HepG2 (cell line): ENCODE measurements around the gene OPRL1. TPM values are rescaled to one million over a fixed set of nuclear protein-coding genes. Genes with fewer than 3 reads are reported as not detected.

Source experiments
- ATAC-seq: fragments of 200-7000 bp; cut with Tn5 transposase; 3 replicates; pipeline ENCODE4 v1.9.1; 2020; ENCODE audit warnings: mild to moderate bottlenecking, moderate library complexity
- BruUV-seq: library from RNA; stranded (reverse); fragments of 400-500 nt; replicated peaks from 2 replicates; lab custom pipeline; 2021; lab: Mats Ljungman, UMichigan
- CTCF ChIA-PET: fragments of 300-600 bp; formaldehyde crosslinking; extraction: SDS; loops from one replicate; lab custom pipeline; 2021; ENCODE audit warnings: low total read pairs, inconsistent platforms, low intra/inter-chr PET ratio; lab: Yijun Ruan, JAX
- POLR2A ChIA-PET: fragments of 350-600 bp; sonication (Branson Sonifier 250); formaldehyde crosslinking; loops from one replicate; lab custom pipeline; 2020; ENCODE audit warnings: antibody characterized with exemption, inconsistent platforms; lab: Yijun Ruan, JAX
- DNase-seq: peaks from one replicate; pipeline ENCODE4 v3.0.0-alpha.2; 2015; ENCODE audit warnings: low spot score
- FAIRE-seq: peaks from 3 replicates; lab custom pipeline; 2011; peaks lifted over from hg19 to GRCh38; lab: Jason Lieb, UNC
- H2AFZ ChIP-seq: one replicate; pipeline ENCODE4 v1.6.1; 2011; ENCODE audit warnings: low read length, inconsistent platforms
- H3K27ac ChIP-seq: fragments of 300-600 bp; 3 replicates; pipeline ENCODE4 v1.8.0; 2011; ENCODE audit warnings: mixed run types, mild to moderate bottlenecking, mixed read lengths, low read length, inconsistent platforms; ENCODE audit not compliant: insufficient read depth; ENCODE audit errors: extremely low read length
- H3K27me3 ChIP-seq, 2 experiments: fragments of 200-600 bp in 1 of 2; 2 replicates in 1 of 2; 3 replicates in 1 of 2; pipeline versions ENCODE4 v1.6.0 to v1.8.0; 2011; ENCODE audit warnings: low read length in 2 of 2, mild to moderate bottlenecking in 2 of 2, moderate library complexity in 2 of 2, inconsistent platforms in 1 of 2; ENCODE audit not compliant: insufficient read depth in 2 of 2, control insufficient read depth in 1 of 2
- H3K36me3 ChIP-seq, 2 experiments: fragments of 200-600 bp in 1 of 2; replicated peaks in 1 of 2; 2 replicates in 1 of 2; 3 replicates in 1 of 2; pipeline versions ENCODE4 v1.5.1 to v1.8.0; 2011; ENCODE audit warnings: low read length in 2 of 2, inconsistent platforms in 1 of 2; ENCODE audit not compliant: insufficient read depth in 2 of 2, control insufficient read depth in 1 of 2
- H3K4me1 ChIP-seq: 2 replicates; pipeline ENCODE4 v1.5.1; 2012; ENCODE audit warnings: low read length, inconsistent platforms; ENCODE audit not compliant: insufficient read depth
- H3K4me2 ChIP-seq: 2 replicates; pipeline ENCODE4 v1.6.0; 2011; ENCODE audit warnings: low read depth, low read length, inconsistent platforms
- H3K4me3 ChIP-seq, 3 experiments: fragments of 200-600 bp in 1 of 3; sonication (generic), shearing (Covaris generic) in 1 of 3; replicated peaks in 1 of 3; 2 replicates each; pipeline ENCODE4 v1.5.1; 2011 to 2016; ENCODE audit warnings: low read length in 3 of 3, inconsistent platforms in 2 of 3, low read depth in 2 of 3, mild to moderate bottlenecking in 2 of 3, control low read depth in 1 of 3, mixed read lengths in 1 of 3; ENCODE audit not compliant: insufficient read depth in 1 of 3
- H3K79me2 ChIP-seq: one replicate; pipeline ENCODE4 v1.6.1; 2011; ENCODE audit warnings: low read length, inconsistent platforms; ENCODE audit not compliant: insufficient read depth
- H3K9ac ChIP-seq: 2 replicates; pipeline ENCODE4 v1.6.0; 2011; ENCODE audit warnings: mild to moderate bottlenecking, low read depth, low read length, inconsistent platforms; ENCODE audit not compliant: insufficient read depth
- H3K9me3 ChIP-seq: 2 replicates; pipeline ENCODE4 v1.5.1; 2012; ENCODE audit warnings: mild to moderate bottlenecking, low read length
- H4K20me1 ChIP-seq: 2 replicates; pipeline ENCODE4 v1.6.0; 2011; ENCODE audit warnings: inconsistent platforms, mild to moderate bottlenecking, low read length, moderate library complexity; ENCODE audit not compliant: insufficient read depth
- AGO1 ChIP-seq: fragments of 200-400 bp; formaldehyde crosslinking; IDR thresholded peaks from 2 replicates; pipeline ENCODE4 v1.6.1; 2017; ENCODE audit warnings: mild to moderate bottlenecking, low read depth, low read length, moderate library complexity; ENCODE audit not compliant: poor library complexity, severe bottlenecking
- EED ChIP-seq: sonication (generic); formaldehyde crosslinking; IDR thresholded peaks from 2 replicates; pipeline ENCODE4 v1.5.0; 2020; ENCODE audit warnings: mild to moderate bottlenecking, missing genetic modification reagents
- GABPB1 ChIP-seq: IDR thresholded peaks from 2 replicates; pipeline ENCODE4 v1.6.1; 2016; ENCODE audit warnings: mild to moderate bottlenecking, missing genetic modification reagents, moderate library complexity, missing compliant biosample characterization
- HNF4G ChIP-seq, 2 experiments: sonication (generic) in 1 of 2; formaldehyde crosslinking in 1 of 2; IDR thresholded peaks; 2 replicates each; pipeline versions ENCODE4 v1.4.0 to v1.6.1; 2011 to 2020; ENCODE audit warnings: borderline replicate concordance in 2 of 2, low read depth in 2 of 2, mild to moderate bottlenecking in 2 of 2, low read length in 1 of 2, missing genetic modification reagents in 1 of 2, moderate library complexity in 1 of 2
- HNRNPL ChIP-seq: fragments of 200-400 bp; formaldehyde crosslinking; IDR thresholded peaks from 2 replicates; pipeline ENCODE4 v1.6.1; 2017; ENCODE audit warnings: mild to moderate bottlenecking, low read depth, low read length
- MAFF ChIP-seq: IDR thresholded peaks from 2 replicates; pipeline ENCODE4 v1.6.1; 2011; ENCODE audit warnings: low read depth, low read length, improper control_type of control experiment
- MATR3 ChIP-seq: sonication (generic); formaldehyde crosslinking; IDR thresholded peaks from 2 replicates; pipeline ENCODE4 v1.4.0; 2020; ENCODE audit warnings: missing genetic modification reagents
- MYC ChIP-seq: sonication (generic); formaldehyde crosslinking; IDR thresholded peaks from 2 replicates; pipeline ENCODE4 v1.9.0; 2021; ENCODE audit warnings: missing genetic modification reagents, borderline replicate concordance
- TOE1 ChIP-seq: sonication (generic); formaldehyde crosslinking; IDR thresholded peaks from 2 replicates; pipeline ENCODE4 v1.4.0; 2020; ENCODE audit warnings: mild to moderate bottlenecking, missing genetic modification reagents
- ZNF12 ChIP-seq: sonication (generic); formaldehyde crosslinking; IDR thresholded peaks from 2 replicates; pipeline ENCODE4 v1.5.0; 2020; ENCODE audit warnings: missing genetic modification reagents
- ZNF138 ChIP-seq: sonication (generic); formaldehyde crosslinking; IDR thresholded peaks from 2 replicates; pipeline ENCODE4 v1.5.0; 2020; ENCODE audit warnings: mild to moderate bottlenecking, low read depth, missing genetic modification reagents
- ZNF274 ChIP-seq: sonication (generic); formaldehyde crosslinking; IDR thresholded peaks from 2 replicates; pipeline ENCODE4 v1.5.1; 2020; ENCODE audit warnings: mild to moderate bottlenecking, missing genetic modification reagents
- ZNF343 ChIP-seq: sonication (generic); formaldehyde crosslinking; IDR thresholded peaks from 2 replicates; pipeline ENCODE4 v1.4.0; 2020; ENCODE audit warnings: mild to moderate bottlenecking, missing genetic modification reagents
- ZNF644 ChIP-seq: IDR thresholded peaks from 2 replicates; pipeline ENCODE4 v1.6.1; 2016; ENCODE audit warnings: low read depth
- ZNF879 ChIP-seq: sonication (generic); formaldehyde crosslinking; IDR thresholded peaks from 2 replicates; pipeline ENCODE4 v1.8.1; 2023; ENCODE audit warnings: missing genetic modification reagents
- ZNF883 ChIP-seq: sonication (generic); formaldehyde crosslinking; IDR thresholded peaks from 2 replicates; pipeline ENCODE4 v1.5.1; 2020; ENCODE audit warnings: mild to moderate bottlenecking, missing genetic modification reagents; ENCODE audit errors: not compliant biosample characterization
- WGBS: methylation state at CpG from one replicate; pipeline ENCODE4 v1.1.6; 2017; ENCODE audit warnings: low lambda C conversion rate; 5-methylcytosine and 5-hydroxymethylcytosine counted together
- in situ Hi-C: cut with HindIII; loops from 2 replicates; pipeline ENCODE4 v1.10.0; 2017; ENCODE audit warnings: low pct_unique_long_range_greater_than_20kb; ENCODE audit not compliant: extremely low pct_ligation_motif_present
- intact Hi-C: fragments of 100-400 bp; cut with micrococcal nuclease; formaldehyde crosslinking; loops from one replicate; pipeline ENCODE4 v1.10.0; 2022; ENCODE audit not compliant: unreplicated experiment
- polyA plus RNA-seq, 8 experiments: library from polyadenylated mRNA; depleted of rRNA in 3 of 8; stranded (reverse) in 7 of 8; unstranded in 1 of 8; fragments of >200 nt; fragmentation: Illumina TruSeq in 4 of 8; extraction: Trizol in 4 of 8; gene quantifications; 2 replicates each; pipeline versions ENCODE4 v1.2.1 to v1.2.3, GENCODE V29; 2011 to 2016; ENCODE audit warnings: low read depth in 4 of 8, missing spikeins in 1 of 8, mixed read lengths in 1 of 8; ENCODE audit not compliant: insufficient read depth in 1 of 8
- total RNA-seq, 5 experiments: library from RNA; depleted of rRNA; stranded (reverse); fragments of >200 nt; fragmentation: Illumina TruSeq; extraction: Trizol; gene quantifications; 2 replicates each; pipeline ENCODE4 v1.2.3, GENCODE V29; 2016; ENCODE audit warnings: low read depth in 1 of 5
- TF ChIP-seq, protein P1 (sequence below): sonication (generic); formaldehyde crosslinking; IDR thresholded peaks from 2 replicates; pipeline ENCODE4 v1.4.0; 2020; ENCODE audit warnings: missing genetic modification reagents, low read depth, mild to moderate bottlenecking, borderline replicate concordance
- TF ChIP-seq, protein P2 (sequence below): sonication (generic); formaldehyde crosslinking; conservative IDR thresholded peaks from 2 replicates; pipeline ENCODE4 v1.8.1; 2023; ENCODE audit warnings: missing genetic modification reagents
- TF ChIP-seq, protein P3 (sequence below): sonication (generic); formaldehyde crosslinking; IDR thresholded peaks from 2 replicates; pipeline ENCODE4 v1.4.0; 2020; ENCODE audit warnings: mild to moderate bottlenecking, missing genetic modification reagents

OPRL1 gene
- total and polyA plus RNA-seq, 2 of the 13 experiments (the other 11 are each of a cell fraction or from before 2014, with no cell fraction given), result 0.35 to 0.71 TPM

DNA sequence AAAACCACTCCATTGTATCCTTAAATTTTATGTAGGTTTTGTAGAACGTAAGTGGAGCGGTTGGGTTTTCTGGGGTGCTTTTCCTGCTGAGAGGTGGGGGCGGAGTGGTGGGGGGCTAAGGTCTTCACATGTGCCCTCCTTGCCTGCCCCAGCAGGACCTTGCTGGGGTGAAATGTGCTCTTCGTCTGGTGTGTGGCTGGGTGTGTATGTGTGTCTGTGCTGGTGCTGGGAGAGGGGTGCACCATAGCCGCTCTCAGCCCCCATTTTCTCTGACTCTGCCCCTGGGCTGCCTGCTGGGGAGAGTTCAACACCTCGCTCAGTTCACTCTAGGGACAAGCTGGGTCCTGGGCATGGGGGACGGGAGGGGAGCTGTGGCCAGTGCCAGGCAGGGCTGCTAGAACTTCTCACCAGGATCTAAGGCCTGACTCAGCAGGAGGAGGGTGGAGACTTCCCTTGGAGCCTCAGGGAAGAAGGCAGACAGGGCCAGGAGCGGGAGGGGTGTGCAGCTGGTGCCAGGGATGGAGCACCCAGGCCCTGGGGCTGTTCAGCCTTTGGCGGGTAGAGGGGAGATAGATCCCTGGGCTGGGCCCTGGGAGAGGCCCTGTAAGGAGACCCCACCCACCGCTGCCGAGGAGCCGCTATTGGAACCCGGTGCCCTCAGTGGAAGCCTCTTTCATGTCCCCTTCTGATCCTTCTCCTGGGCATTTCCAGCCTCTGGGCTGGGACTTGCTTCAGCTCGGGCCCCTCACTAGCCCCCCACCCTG lies 35.2 kb upstream of the OPRL1 start:
- ATAC-seq, result no peak; the same call in 2 of the 3 replicates
- no TSS peak for BruUV-seq
- FAIRE-seq, result no peak
- no peak for DNase-seq
- Histone ChIP-seq H3K9me3 (no peaks in the 10 kb centered on the region), H3K4me1 (peaks cover 56% of the 10 kb centered on the region), H3K9ac (no peak overlapping the region), H3K79me2 (peaks cover 4% of the 10 kb centered on the region), H2AFZ (no peak overlapping the region), H4K20me1 (no peaks in the 10 kb centered on the region), H3K27me3 (no peaks in the 10 kb centered on the region), H3K27ac (no peak overlapping the region), H3K36me3 (no peaks in the 10 kb centered on the region), H3K4me3 (peak overlapping the region in 1 of 3 experiments; percentile 45; a peak in 1 of 6 replicates), H3K4me2 (peak overlapping the region; percentile 56)
- ChIA-PET CTCF (no interaction called here), POLR2A (interaction anchor here (0.7 to 10.1 kb wide), 5 partner anchors 9 to 76 kb away, joined by 3 to 252 read pairs (median 12); partner anchors contain the start of genes C20orf204, SAMD10 and SOX18)
- in situ Hi-C loops, result no loop called here
- intact Hi-C loops, result no loop called here
- 39% methylated on average over 13 of the region's 14 CpGs for WGBS
- peak; percentile 52 for TF ChIP-seq AGO1
- TF ChIP-seq ZNF343, result 0 out of 2 replicates have a peak, but pooled peaks have one; percentile 43
- no peak for TF ChIP-seq MATR3 (CRISPR knock-in tag)
- peak; percentile 76; the same call in 1 of the 2 replicates for TF ChIP-seq ZNF12 (CRISPR knock-in tag)
- TF ChIP-seq ZNF644 (CRISPR knock-in tag), result no peak
- TF ChIP-seq, protein P1, sequence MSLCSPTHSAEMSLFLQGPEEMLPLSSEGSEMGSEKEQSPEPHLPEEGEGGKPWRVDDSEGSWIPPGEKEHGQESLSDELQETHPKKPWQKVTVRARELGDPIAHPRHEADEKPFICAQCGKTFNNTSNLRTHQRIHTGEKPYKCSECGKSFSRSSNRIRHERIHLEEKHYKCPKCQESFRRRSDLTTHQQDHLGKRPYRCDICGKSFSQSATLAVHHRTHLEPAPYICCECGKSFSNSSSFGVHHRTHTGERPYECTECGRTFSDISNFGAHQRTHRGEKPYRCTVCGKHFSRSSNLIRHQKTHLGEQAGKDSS (CRISPR knock-in tag), result no peak
- TF ChIP-seq GABPB1 (CRISPR knock-in tag), result 0 out of 2 replicates have a peak, but pooled peaks have one; percentile 11
- TF ChIP-seq TOE1 (CRISPR knock-in tag), result no peak
- 0 out of 2 replicates have a peak, but pooled peaks have one; percentile 29 for TF ChIP-seq ZNF274 (CRISPR knock-in tag)
- TF ChIP-seq MYC (CRISPR knock-in tag), result 0 out of 2 replicates have a peak, but pooled peaks have one; percentile 28
- TF ChIP-seq, protein P2, sequence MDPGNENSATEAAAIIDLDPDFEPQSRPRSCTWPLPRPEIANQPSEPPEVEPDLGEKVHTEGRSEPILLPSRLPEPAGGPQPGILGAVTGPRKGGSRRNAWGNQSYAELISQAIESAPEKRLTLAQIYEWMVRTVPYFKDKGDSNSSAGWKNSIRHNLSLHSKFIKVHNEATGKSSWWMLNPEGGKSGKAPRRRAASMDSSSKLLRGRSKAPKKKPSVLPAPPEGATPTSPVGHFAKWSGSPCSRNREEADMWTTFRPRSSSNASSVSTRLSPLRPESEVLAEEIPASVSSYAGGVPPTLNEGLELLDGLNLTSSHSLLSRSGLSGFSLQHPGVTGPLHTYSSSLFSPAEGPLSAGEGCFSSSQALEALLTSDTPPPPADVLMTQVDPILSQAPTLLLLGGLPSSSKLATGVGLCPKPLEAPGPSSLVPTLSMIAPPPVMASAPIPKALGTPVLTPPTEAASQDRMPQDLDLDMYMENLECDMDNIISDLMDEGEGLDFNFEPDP (CRISPR knock-in tag), result no peak
- TF ChIP-seq MAFF, result 0 out of 2 replicates have a peak, but pooled peaks have one; percentile 26
- 0 out of 2 replicates have a peak, but pooled peaks have one; percentile 13 for TF ChIP-seq EED (CRISPR knock-in tag)
- TF ChIP-seq ZNF883 (CRISPR knock-in tag), result peak; percentile 54
- 0 out of 2 replicates have a peak, but pooled peaks have one; percentile 39 for TF ChIP-seq HNRNPL
- TF ChIP-seq ZNF879 (CRISPR knock-in tag), result no peak
- TF ChIP-seq HNF4G (IDR thresholded peaks at IDR 0.05; ENCODE audit: borderline replicate concordance, low read depth, low read length), result no peak
- TF ChIP-seq HNF4G (CRISPR knock-in tag; IDR thresholded peaks at IDR 0.05; ENCODE audit: borderline replicate concordance, low read depth), result no peak
- TF ChIP-seq ZNF138, result no peak
- TF ChIP-seq, protein P3, sequence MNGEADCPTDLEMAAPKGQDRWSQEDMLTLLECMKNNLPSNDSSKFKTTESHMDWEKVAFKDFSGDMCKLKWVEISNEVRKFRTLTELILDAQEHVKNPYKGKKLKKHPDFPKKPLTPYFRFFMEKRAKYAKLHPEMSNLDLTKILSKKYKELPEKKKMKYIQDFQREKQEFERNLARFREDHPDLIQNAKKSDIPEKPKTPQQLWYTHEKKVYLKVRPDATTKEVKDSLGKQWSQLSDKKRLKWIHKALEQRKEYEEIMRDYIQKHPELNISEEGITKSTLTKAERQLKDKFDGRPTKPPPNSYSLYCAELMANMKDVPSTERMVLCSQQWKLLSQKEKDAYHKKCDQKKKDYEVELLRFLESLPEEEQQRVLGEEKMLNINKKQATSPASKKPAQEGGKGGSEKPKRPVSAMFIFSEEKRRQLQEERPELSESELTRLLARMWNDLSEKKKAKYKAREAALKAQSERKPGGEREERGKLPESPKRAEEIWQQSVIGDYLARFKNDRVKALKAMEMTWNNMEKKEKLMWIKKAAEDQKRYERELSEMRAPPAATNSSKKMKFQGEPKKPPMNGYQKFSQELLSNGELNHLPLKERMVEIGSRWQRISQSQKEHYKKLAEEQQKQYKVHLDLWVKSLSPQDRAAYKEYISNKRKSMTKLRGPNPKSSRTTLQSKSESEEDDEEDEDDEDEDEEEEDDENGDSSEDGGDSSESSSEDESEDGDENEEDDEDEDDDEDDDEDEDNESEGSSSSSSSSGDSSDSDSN (CRISPR knock-in tag), result peak; percentile 23; the same call in 1 of the 2 replicates
